Loucy (cell line): ENCODE measurements around the gene IQCH.

ENCODE experiments used
- EZH2phosphoT487 ChIP-seq: fragments of 200-600 bp; IDR thresholded peaks from 2 replicates; pipeline ENCODE4 v1.6.1; 2018; ENCODE audit warnings: antibody characterized with exemption, mild to moderate bottlenecking, moderate library complexity, borderline replicate concordance
- TF ChIP-seq, protein P1 (sequence below): fragments of 200-600 bp; sonication (generic); conservative IDR thresholded peaks from 2 replicates; pipeline ENCODE4 v1.5.1; 2014; ENCODE audit warnings: mild to moderate bottlenecking, antibody characterized with exemption, low read length

DNA sequence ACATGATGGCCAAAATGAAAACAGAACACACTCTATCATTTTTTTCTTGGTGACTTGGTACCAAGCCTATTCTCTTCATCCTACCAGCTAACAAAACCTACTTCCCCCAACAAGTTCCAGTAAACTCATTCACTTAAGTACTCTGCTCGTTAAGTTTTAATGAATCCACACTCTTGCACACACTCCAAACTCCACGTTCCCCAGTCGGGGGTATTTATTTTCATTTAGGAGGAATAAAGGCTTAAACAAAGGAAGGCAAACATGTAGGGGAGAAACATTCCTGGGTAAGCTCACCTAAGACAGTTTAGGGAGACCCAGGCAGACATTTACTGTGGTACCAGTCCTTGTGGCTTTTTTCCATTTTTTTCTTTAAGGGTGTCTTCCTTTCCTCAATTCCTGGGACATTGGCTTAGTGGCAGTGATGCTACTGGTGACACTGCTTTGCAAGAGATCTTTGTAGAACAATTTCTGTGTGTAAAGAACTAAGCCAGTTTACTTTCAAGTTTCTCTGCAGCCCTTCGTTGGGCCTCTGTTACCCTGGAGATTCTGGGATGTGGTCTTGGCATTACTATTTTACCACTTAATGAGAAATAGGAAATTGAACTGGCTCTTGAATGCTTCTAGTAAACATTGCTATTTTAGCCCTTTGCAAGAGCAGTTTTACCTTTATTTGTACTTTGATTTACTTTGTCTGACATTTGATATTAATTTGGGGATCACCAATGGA lies 149.0 kb downstream of the IQCH start:
- TF ChIP-seq, protein P1, sequence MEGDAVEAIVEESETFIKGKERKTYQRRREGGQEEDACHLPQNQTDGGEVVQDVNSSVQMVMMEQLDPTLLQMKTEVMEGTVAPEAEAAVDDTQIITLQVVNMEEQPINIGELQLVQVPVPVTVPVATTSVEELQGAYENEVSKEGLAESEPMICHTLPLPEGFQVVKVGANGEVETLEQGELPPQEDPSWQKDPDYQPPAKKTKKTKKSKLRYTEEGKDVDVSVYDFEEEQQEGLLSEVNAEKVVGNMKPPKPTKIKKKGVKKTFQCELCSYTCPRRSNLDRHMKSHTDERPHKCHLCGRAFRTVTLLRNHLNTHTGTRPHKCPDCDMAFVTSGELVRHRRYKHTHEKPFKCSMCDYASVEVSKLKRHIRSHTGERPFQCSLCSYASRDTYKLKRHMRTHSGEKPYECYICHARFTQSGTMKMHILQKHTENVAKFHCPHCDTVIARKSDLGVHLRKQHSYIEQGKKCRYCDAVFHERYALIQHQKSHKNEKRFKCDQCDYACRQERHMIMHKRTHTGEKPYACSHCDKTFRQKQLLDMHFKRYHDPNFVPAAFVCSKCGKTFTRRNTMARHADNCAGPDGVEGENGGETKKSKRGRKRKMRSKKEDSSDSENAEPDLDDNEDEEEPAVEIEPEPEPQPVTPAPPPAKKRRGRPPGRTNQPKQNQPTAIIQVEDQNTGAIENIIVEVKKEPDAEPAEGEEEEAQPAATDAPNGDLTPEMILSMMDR, result no peak
- no peak for TF ChIP-seq EZH2phosphoT487
